Measurements from ENCODE around the gene APOL3.
"Not testable (repeated sequence)": the region's sequence is repeated elsewhere in the genome, so short reads cannot be mapped to it uniquely, and the experiment has no call there.

The APOL3 gene

GRCh38 chr22:36156515-36157419 is 3.8 kb downstream of the APOL3 start:
- DNase-seq, result peak; percentile 77

GRCh38 chr22:36156119-36156514 is 4.4 kb downstream of the APOL3 start:
- no peak for DNase-seq

- DNase-seq, result no peak
Measured at GRCh38 chr22:36155702-36156101, 4.9 kb downstream of the APOL3 start.

- DNase-seq, result no peak
Measured at GRCh38 chr22:36154423-36154945, 6.1 kb downstream of the APOL3 start.

- no peak for DNase-seq
Measured at GRCh38 chr22:36153501-36154422, 6.8 kb downstream of the APOL3 start.

GRCh38 chr22:36152821-36153220 is 7.7 kb downstream of the APOL3 start:
- not testable (repeated sequence) for DNase-seq

- no peak for DNase-seq
Measured at GRCh38 chr22:36152088-36152487, 8.5 kb downstream of the APOL3 start.

GRCh38 chr22:36151006-36151595 is 9.5 kb downstream of the APOL3 start:
- DNase-seq, result no peak

GRCh38 chr22:36149441-36149840 is 11.1 kb downstream of the APOL3 start:
- no peak for DNase-seq

GRCh38 chr22:36148411-36148810 is 12.1 kb downstream of the APOL3 start:
- no peak for DNase-seq

- no peak for DNase-seq
Measured at GRCh38 chr22:36147196-36147791, 13.3 kb downstream of the APOL3 start.

- no peak for DNase-seq
Measured at GRCh38 chr22:36145881-36146280, 14.7 kb downstream of the APOL3 start.

GRCh38 chr22:36144886-36145541 is 15.5 kb downstream of the APOL3 start:
- DNase-seq, result peak; percentile 44

- no peak for DNase-seq
Measured at GRCh38 chr22:36143956-36144355, 16.6 kb downstream of the APOL3 start.

GRCh38 chr22:36143066-36143815 is 17.3 kb downstream of the APOL3 start:
- no peak for DNase-seq

GRCh38 chr22:36141481-36141880 is 19.1 kb downstream of the APOL3 start:
- DNase-seq, result no peak

- not testable (repeated sequence) for DNase-seq
Measured at GRCh38 chr22:36138709-36139108, 21.8 kb downstream of the APOL3 start.

- no peak for DNase-seq
Measured at GRCh38 chr22:36136988-36137387, 23.6 kb downstream of the APOL3 start.

- no peak for DNase-seq
Measured at GRCh38 chr22:36136475-36136874, 24.1 kb downstream of the APOL3 start.

GRCh38 chr22:36135306-36135980 is 25.1 kb downstream of the APOL3 start:
- no peak for DNase-seq

GRCh38 chr22:36134182-36134581 is 26.4 kb downstream of the APOL3 start:
- DNase-seq, result no peak

Measured in GDM1 (cell line).